Ascending aorta (tissue), 2 donors: ENCODE data around the gene BID. TPM values are rescaled to one million over a fixed set of nuclear protein-coding genes. Genes with fewer than 3 reads are reported as not detected.

Experiments
- DNase-seq, 2 donors: peaks; one replicate each; pipeline ENCODE4 v3.0.0-alpha.2; 2019; ENCODE audit warnings: low spot score in 2 of 2
- H3K27ac ChIP-seq, 2 donors: fragments of 200-600 bp; sonication (generic); one replicate each; pipeline ENCODE4 v1.5.1; 2016 to 2017; ENCODE audit warnings: mild to moderate bottlenecking in 1 of 2
- H3K27me3 ChIP-seq: fragments of 200-600 bp; sonication (generic); one replicate; pipeline ENCODE4 v1.5.1; 2017
- H3K36me3 ChIP-seq, 2 donors: fragments of 200-600 bp; sonication (generic); one replicate each; pipeline ENCODE4 v1.5.1; 2016
- H3K4me1 ChIP-seq, 2 donors: fragments of 200-600 bp; sonication (generic); one replicate each; pipeline ENCODE4 v1.5.1; 2016 to 2017; ENCODE audit warnings: mild to moderate bottlenecking in 1 of 2
- H3K4me3 ChIP-seq, 2 donors: fragments of 200-600 bp; sonication (generic); one replicate each; pipeline ENCODE4 v1.5.1; 2016 to 2017; ENCODE audit warnings: mild to moderate bottlenecking in 1 of 2
- H3K9me3 ChIP-seq, 2 donors: fragments of 200-600 bp; sonication (generic); one replicate each; pipeline ENCODE4 v1.5.1; 2016
- intact Hi-C: fragments of 100-400 bp; cut with DNase I; formaldehyde crosslinking; loops from one replicate; pipeline ENCODE4 v1.15.1; 2023
- total RNA-seq: library from RNA; depleted of rRNA; stranded (reverse); fragments of >200 nt; gene quantifications from one replicate; pipeline ENCODE4 v1.1.0, GENCODE V29; 2016
- TF ChIP-seq, protein P1 (sequence below), 3 experiments: fragments of 200-600 bp in 2 of 3; fragments of 450-650 bp in 1 of 3; sonication (generic) in 2 of 3; IDR thresholded peaks; one replicate each; pipeline ENCODE4 v1.5.1; 2016 to 2019; ENCODE audit warnings: antibody characterized with exemption in 3 of 3, mild to moderate bottlenecking in 1 of 3, moderate library complexity in 1 of 3

Gene BID
- total RNA-seq, 1 donor from 2014 or later, result 37.5 TPM

DNA sequence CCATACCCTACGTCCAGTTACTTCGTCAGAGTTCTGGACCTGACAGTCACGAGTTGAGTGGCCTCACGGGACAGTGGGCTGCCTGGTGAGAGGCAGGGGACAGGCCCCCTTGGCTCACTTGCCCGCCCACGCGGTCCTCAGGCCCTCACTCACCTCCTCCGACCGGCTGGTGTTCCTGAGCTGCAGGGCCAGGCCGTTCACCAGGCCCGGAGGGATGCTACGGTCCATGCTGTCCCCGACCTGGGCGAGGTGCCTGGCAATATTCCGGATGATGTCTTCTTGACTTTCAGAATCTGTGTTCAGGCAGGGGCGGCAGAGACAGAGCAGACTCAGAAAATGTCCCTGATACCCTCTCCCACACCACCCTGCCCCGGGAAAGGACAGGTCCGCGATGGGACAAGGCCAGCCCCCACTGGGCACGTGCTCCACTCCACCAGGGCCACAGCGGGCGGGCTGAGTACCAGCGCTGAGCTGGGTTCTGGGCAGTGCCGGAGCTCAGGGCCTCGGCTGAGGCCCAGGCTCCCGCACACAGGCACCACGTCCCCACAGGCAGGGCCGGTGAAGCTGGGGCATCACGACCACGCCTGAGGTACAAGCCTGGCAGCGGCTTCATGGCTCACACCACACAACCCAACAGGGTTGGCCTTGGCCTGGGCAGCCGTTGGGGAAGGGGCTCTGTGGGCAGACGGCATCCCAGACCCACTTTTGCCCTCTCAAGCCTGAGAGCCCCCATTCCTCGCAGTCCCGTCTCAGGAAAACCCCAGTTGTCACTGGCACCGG is 34.9 kb downstream of the BID start:
- DNase-seq, result no peak
- Histone ChIP-seq H3K36me3 (peaks cover 3 to 11% of the 10 kb centered on the region in 2 donors), H3K9me3 (no peaks in the 10 kb centered on the region), H3K27me3 (no peaks in the 10 kb centered on the region), H3K4me1 (no peaks in the 10 kb centered on the region), H3K27ac (no peak overlapping the region), H3K4me3 (no peak overlapping the region)
- TF ChIP-seq, protein P1, sequence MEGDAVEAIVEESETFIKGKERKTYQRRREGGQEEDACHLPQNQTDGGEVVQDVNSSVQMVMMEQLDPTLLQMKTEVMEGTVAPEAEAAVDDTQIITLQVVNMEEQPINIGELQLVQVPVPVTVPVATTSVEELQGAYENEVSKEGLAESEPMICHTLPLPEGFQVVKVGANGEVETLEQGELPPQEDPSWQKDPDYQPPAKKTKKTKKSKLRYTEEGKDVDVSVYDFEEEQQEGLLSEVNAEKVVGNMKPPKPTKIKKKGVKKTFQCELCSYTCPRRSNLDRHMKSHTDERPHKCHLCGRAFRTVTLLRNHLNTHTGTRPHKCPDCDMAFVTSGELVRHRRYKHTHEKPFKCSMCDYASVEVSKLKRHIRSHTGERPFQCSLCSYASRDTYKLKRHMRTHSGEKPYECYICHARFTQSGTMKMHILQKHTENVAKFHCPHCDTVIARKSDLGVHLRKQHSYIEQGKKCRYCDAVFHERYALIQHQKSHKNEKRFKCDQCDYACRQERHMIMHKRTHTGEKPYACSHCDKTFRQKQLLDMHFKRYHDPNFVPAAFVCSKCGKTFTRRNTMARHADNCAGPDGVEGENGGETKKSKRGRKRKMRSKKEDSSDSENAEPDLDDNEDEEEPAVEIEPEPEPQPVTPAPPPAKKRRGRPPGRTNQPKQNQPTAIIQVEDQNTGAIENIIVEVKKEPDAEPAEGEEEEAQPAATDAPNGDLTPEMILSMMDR (IDR thresholded peaks at IDR 0.05), result no peak
- intact Hi-C loops, result no loop called here

DNA sequence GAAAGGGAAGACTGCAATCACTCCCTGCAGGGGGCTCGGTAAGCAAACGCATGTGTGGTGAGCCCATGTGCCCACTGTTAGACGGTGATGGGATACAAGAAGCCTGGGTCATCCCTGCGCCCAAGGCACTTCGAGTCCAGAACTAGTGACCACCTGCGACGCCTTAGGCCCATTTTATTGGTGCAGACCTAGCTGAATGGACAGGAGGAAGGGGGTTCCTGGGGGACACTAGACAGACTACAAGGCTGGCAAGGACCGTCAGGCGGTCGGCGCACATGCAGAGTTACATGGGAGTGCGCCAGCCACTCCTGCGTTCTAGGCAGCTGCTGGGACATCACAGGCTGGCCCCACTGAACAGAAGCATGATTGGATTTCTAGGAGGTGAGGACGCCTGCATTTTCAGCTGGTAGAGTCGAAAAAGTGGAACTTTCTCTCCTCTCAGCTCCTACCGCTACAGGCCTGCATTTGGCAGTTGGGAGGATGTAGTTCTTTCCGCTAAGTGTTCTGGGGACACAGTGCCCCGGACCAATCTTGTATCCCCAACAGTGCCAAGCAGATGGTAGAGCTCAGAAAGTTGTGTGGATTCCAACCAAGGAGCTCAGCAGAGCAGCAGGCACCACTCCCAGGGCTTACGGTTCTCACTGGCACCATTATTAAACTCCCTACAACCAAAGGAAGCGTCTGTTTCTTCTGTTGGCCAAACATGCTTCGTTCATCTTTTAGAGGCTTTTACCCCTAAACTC is 35.7 kb downstream of the BID start:
- TF ChIP-seq, protein P1 (IDR thresholded peaks at IDR 0.05), result no peak
- no peak for DNase-seq
- Histone ChIP-seq H3K27ac (no peak overlapping the region), H3K36me3 (peaks cover 7 to 18% of the 10 kb centered on the region in 2 donors), H3K27me3 (no peaks in the 10 kb centered on the region), H3K9me3 (no peaks in the 10 kb centered on the region), H3K4me1 (no peaks in the 10 kb centered on the region), H3K4me3 (no peak overlapping the region)
- intact Hi-C loops, result no loop called here

DNA sequence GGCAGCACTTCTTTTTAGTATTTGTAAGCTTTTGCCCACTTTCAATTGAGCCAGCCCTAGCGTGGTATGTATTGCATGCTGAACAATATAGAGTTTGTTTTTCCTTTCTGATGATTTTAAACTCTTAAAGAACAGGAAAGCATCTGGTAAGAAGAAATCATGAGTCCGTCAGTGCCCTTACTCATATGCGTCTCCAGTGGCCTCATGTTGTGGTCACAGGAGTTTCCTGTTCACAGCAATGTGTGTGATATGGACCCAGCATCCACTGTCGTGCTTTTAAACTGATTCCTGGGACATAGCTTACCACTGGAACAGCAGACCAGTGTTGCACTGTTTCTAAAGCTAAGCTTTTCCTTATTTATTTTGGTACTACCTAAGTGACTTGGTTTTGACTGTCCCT is 40.1 kb downstream of the BID start:
- no peaks in the 10 kb centered on the region for H3K27me3 ChIP-seq
- H3K9me3 ChIP-seq, result no peaks in the 10 kb centered on the region
- no peak for DNase-seq
- intact Hi-C loops, result no loop called here
- H3K36me3 ChIP-seq, result peaks cover 15 to 50% of the 10 kb centered on the region in 2 donors
- no peaks in the 10 kb centered on the region for H3K4me1 ChIP-seq
- no peak overlapping the region for H3K4me3 ChIP-seq
- TF ChIP-seq, protein P1 (IDR thresholded peaks at IDR 0.05), result no peak
- H3K27ac ChIP-seq, result no peak overlapping the region

DNA sequence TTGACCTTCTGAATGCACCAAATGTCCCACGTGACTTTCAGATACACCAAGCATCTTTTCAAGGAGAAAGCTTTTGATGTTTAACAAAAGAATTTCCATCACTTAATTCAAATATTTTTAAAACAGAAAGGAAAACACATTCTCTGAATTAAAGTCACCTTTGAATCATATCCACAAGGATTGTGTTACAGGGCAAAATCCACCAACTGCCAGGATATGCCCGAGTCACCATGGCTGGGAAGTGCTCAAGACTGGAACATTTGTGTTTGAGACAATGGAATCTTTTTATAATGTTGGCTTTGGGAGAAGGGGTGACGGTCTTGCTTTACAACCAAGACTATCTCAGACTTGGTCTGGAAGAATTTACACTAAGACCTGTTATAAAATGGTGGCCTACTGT is 40.8 kb downstream of the BID start:
- Histone ChIP-seq H3K4me1 (no peaks in the 10 kb centered on the region), H3K4me3 (no peak overlapping the region), H3K27ac (no peak overlapping the region), H3K36me3 (peaks cover 16 to 51% of the 10 kb centered on the region in 2 donors), H3K27me3 (no peaks in the 10 kb centered on the region), H3K9me3 (no peaks in the 10 kb centered on the region)
- TF ChIP-seq, protein P1 (IDR thresholded peaks at IDR 0.05), result no peak
- intact Hi-C loops, result no loop called here
- no peak for DNase-seq

DNA sequence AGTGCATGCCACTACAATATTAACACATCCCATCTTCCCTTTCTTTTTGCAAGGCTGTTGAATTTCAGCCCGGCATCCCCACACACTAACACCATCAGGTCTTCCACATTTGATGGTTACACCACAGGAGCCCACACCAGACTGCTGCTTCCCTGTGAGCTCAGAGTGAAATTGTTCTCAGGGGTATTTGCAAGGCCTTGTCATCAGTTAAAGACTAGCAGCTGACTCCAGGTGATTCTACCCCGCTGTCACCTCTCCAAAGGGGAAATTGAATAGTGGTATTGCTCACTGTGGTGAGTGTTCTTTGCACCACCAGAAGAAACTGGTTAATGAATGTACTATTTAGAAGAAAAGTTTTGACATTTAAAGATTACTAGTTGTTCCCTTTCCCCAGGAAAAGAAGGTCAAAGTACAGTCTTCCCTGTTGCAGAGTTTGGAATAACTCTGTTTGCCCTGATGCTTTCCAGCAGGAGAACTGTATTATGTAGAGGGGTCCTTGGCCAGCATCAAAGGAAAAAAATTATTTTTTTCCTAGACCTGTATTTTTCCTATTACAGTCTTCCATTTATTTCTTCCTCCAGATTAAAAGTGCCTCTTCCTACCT is 41.9 kb downstream of the BID start:
- Histone ChIP-seq H3K27ac (no peak overlapping the region), H3K4me3 (no peak overlapping the region), H3K4me1 (no peaks in the 10 kb centered on the region), H3K27me3 (no peaks in the 10 kb centered on the region), H3K36me3 (peaks cover 22 to 62% of the 10 kb centered on the region in 2 donors), H3K9me3 (no peaks in the 10 kb centered on the region)
- intact Hi-C loops, result no loop called here
- DNase-seq, result no peak
- TF ChIP-seq, protein P1 (IDR thresholded peaks at IDR 0.05), result no peak
